ENCODE measurements around the gene NTNG2.

Gene NTNG2

DNA sequence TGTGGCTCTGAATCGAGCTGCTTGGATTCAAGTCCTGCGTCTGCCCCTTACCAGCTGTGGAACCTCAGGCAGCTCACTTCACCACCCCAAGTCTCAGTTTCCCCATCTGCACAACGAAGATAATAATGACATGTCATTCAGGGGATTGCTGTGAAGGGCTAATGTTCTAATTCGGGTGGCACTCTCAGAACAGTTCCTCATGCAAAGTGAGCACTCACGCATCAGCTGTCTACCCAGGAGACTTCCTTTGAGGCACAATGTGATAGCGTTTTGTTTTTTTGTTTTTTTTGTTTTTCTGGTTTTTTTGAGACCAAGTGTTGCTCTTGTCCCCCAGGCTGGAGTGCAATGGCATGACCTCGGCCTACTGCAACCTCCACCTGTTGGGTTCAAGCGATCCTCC, 56.4 kb downstream of the NTNG2 start:
- TF ChIP-seq ZFP30 (CRISPR knock-in tag; IDR thresholded peaks at IDR 0.05) (no peak), SNAI2 (CRISPR knock-in tag; IDR thresholded peaks at IDR 0.05) (no peak)
- no peak for ATAC-seq

DNA sequence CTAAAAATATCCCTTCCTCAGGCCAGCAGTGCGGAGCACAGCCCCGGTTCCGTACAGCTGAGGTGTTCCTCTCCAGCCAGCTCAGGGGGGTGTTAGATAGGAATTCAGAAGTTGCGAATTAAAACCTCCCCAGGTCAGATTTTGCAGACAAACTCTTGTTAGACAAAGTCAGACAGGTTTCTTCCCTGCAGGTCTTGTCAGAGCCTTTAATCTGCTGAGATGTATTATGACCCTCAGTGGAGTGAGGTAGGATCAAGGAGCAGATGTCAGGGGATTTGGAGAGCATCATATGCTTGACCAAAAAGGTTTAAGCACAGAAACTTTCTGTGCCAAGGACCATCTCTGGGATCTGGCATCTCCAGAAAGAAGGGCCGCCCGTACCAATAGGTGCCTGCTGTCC, 60.1 kb downstream of the NTNG2 start:
- ATAC-seq, result no peak
- TF ChIP-seq, protein P1, sequence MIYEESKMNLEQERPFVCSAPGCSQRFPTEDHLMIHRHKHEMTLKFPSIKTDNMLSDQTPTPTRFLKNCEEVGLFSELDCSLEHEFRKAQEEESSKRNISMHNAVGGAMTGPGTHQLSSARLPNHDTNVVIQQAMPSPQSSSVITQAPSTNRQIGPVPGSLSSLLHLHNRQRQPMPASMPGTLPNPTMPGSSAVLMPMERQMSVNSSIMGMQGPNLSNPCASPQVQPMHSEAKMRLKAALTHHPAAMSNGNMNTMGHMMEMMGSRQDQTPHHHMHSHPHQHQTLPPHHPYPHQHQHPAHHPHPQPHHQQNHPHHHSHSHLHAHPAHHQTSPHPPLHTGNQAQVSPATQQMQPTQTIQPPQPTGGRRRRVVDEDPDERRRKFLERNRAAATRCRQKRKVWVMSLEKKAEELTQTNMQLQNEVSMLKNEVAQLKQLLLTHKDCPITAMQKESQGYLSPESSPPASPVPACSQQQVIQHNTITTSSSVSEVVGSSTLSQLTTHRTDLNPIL (CRISPR knock-in tag; IDR thresholded peaks at IDR 0.05; ENCODE audit: low read depth), result no peak
- TF ChIP-seq ZC3H10 (CRISPR knock-in tag; IDR thresholded peaks at IDR 0.05), result no peak
- TF ChIP-seq, protein P2, sequence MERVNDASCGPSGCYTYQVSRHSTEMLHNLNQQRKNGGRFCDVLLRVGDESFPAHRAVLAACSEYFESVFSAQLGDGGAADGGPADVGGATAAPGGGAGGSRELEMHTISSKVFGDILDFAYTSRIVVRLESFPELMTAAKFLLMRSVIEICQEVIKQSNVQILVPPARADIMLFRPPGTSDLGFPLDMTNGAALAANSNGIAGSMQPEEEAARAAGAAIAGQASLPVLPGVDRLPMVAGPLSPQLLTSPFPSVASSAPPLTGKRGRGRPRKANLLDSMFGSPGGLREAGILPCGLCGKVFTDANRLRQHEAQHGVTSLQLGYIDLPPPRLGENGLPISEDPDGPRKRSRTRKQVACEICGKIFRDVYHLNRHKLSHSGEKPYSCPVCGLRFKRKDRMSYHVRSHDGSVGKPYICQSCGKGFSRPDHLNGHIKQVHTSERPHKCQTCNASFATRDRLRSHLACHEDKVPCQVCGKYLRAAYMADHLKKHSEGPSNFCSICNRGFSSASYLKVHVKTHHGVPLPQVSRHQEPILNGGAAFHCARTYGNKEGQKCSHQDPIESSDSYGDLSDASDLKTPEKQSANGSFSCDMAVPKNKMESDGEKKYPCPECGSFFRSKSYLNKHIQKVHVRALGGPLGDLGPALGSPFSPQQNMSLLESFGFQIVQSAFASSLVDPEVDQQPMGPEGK (CRISPR knock-in tag; IDR thresholded peaks at IDR 0.05; ENCODE audit: borderline replicate concordance), result no peak
- no peak for TF ChIP-seq ZNF565 (CRISPR knock-in tag; conservative IDR thresholded peaks at IDR 0.05; ENCODE audit: low read depth)
- no peak for TF ChIP-seq CSDC2 (CRISPR knock-in tag; IDR thresholded peaks at IDR 0.05)
- no peak for TF ChIP-seq ZFP3 (CRISPR knock-in tag; IDR thresholded peaks at IDR 0.05)
- TF ChIP-seq ESRRG (CRISPR knock-in tag; IDR thresholded peaks at IDR 0.05), result no peak
- no peak for TF ChIP-seq TCF4 (CRISPR knock-in tag; IDR thresholded peaks at IDR 0.05; ENCODE audit: borderline replicate concordance)
- TF ChIP-seq ISL1 (CRISPR knock-in tag; IDR thresholded peaks at IDR 0.05), result no peak
- TF ChIP-seq RARB (CRISPR knock-in tag; IDR thresholded peaks at IDR 0.05), result no peak
- no peak for TF ChIP-seq SNAI2 (CRISPR knock-in tag; IDR thresholded peaks at IDR 0.05)
- TF ChIP-seq, protein P3, sequence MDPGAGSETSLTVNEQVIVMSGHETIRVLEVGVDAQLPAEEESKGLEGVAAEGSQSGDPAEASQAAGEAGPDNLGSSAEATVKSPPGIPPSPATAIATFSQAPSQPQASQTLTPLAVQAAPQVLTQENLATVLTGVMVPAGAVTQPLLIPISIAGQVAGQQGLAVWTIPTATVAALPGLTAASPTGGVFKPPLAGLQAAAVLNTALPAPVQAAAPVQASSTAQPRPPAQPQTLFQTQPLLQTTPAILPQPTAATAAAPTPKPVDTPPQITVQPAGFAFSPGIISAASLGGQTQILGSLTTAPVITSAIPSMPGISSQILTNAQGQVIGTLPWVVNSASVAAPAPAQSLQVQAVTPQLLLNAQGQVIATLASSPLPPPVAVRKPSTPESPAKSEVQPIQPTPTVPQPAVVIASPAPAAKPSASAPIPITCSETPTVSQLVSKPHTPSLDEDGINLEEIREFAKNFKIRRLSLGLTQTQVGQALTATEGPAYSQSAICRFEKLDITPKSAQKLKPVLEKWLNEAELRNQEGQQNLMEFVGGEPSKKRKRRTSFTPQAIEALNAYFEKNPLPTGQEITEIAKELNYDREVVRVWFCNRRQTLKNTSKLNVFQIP (CRISPR knock-in tag; IDR thresholded peaks at IDR 0.05; ENCODE audit: borderline replicate concordance, low read depth), result no peak
- TF ChIP-seq ZFP30 (CRISPR knock-in tag; IDR thresholded peaks at IDR 0.05), result no peak
- TF ChIP-seq, protein P4, sequence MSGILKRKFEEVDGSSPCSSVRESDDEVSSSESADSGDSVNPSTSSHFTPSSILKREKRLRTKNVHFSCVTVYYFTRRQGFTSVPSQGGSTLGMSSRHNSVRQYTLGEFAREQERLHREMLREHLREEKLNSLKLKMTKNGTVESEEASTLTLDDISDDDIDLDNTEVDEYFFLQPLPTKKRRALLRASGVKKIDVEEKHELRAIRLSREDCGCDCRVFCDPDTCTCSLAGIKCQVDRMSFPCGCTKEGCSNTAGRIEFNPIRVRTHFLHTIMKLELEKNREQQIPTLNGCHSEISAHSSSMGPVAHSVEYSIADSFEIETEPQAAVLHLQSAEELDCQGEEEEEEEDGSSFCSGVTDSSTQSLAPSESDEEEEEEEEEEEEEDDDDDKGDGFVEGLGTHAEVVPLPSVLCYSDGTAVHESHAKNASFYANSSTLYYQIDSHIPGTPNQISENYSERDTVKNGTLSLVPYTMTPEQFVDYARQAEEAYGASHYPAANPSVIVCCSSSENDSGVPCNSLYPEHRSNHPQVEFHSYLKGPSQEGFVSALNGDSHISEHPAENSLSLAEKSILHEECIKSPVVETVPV (CRISPR knock-in tag; IDR thresholded peaks at IDR 0.05), result no peak
- TF ChIP-seq, protein P5, sequence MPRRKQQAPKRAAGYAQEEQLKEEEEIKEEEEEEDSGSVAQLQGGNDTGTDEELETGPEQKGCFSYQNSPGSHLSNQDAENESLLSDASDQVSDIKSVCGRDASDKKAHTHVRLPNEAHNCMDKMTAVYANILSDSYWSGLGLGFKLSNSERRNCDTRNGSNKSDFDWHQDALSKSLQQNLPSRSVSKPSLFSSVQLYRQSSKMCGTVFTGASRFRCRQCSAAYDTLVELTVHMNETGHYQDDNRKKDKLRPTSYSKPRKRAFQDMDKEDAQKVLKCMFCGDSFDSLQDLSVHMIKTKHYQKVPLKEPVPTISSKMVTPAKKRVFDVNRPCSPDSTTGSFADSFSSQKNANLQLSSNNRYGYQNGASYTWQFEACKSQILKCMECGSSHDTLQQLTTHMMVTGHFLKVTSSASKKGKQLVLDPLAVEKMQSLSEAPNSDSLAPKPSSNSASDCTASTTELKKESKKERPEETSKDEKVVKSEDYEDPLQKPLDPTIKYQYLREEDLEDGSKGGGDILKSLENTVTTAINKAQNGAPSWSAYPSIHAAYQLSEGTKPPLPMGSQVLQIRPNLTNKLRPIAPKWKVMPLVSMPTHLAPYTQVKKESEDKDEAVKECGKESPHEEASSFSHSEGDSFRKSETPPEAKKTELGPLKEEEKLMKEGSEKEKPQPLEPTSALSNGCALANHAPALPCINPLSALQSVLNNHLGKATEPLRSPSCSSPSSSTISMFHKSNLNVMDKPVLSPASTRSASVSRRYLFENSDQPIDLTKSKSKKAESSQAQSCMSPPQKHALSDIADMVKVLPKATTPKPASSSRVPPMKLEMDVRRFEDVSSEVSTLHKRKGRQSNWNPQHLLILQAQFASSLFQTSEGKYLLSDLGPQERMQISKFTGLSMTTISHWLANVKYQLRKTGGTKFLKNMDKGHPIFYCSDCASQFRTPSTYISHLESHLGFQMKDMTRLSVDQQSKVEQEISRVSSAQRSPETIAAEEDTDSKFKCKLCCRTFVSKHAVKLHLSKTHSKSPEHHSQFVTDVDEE (CRISPR knock-in tag; IDR thresholded peaks at IDR 0.05), result no peak
- no peak for TF ChIP-seq ZNF70 (CRISPR knock-in tag; IDR thresholded peaks at IDR 0.05)
- no peak for TF ChIP-seq TOX (CRISPR knock-in tag; IDR thresholded peaks at IDR 0.05; ENCODE audit: borderline replicate concordance)
- TF ChIP-seq PPARA (CRISPR knock-in tag; IDR thresholded peaks at IDR 0.05; ENCODE audit: borderline replicate concordance), result no peak
- no peak for TF ChIP-seq GLIS3 (CRISPR knock-in tag; IDR thresholded peaks at IDR 0.05)

DNA sequence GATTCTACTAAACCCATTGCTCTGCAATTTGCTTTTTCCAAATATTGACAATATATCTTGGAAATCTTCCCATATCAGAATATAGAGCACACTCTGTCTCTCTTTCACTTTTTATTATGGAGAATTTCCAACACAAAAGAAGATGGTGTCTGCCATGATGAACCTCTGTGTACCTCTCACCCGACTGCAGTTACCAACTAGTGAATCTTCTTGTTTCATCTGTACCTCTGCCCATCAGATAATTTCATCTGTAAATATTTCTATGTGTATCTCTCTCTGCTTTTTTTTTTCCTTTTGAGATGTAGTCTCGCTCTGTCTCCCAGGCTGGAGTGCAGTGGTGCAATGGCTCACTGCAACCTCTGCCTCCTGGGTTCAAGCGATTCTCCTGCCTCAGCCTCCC, 62.8 kb downstream of the NTNG2 start:
- no peak for ATAC-seq
- TF ChIP-seq TCF4 (CRISPR knock-in tag; IDR thresholded peaks at IDR 0.05; ENCODE audit: borderline replicate concordance) (no peak), CSDC2 (CRISPR knock-in tag; IDR thresholded peaks at IDR 0.05) (no peak)
